ENCODE measurements around the gene MGLL.

The MGLL gene

DNA sequence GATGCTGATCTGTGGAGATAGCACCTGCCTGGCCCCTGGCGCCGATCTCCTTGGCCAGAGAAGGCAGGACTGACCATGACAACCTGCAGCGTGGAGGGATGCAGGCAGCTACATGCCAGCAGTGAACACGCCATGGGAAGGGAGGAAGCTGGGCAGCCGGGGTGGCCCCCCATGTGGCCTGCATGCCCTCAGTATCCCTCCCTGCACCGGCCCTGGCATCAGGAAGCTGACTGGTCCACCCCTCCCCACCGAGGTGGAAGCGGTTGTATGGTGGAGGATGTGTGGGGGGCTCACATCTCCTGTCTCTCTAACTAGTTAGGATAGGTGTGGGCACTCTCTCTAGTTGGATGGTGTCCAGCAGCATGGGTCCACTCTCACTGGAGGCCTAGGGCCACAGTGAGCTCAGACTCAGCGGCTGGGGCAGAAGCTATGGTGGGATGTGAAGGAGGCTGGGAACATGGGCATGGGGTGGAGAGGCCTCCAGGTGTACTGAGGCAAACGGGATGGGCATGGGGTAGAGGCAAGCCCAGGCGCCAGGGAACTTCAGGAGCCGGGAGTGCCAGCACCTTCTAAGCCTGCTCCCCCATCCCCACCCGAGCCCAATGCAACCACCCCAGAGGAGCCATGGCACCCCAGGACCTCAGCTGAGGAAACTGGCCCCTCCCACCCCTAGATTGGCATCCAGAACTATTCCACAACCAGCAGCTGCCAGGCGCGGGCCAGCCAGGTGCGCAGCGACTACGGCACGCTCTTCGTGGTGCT, 151.4 kb downstream of the MGLL start:
- in situ Hi-C loops (cut with HindIII; ENCODE audit: low sequenced_read_pairs): loop anchor here (25.0 kb wide), 1 partner anchor 291 kb away; no protein-coding TSS in a partner anchor

DNA sequence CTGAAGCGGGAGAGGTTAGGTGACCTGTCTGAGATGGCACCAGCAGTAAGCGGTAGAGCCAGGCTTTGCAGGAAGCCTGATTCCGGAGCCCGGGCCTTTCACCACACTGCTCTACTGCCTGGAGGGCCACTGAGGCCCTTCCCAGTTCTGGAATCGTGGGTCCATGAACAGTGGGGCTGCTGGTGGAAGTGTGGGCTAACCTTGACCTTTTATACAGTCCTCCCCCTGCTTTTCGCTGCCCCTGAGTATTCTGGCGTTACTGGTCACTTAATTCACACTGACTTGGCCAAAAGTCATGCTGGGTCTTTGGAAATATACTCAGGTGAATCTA, 152.1 kb downstream of the MGLL start:
- in situ Hi-C loops (cut with HindIII; ENCODE audit: low sequenced_read_pairs): loop anchor here (25.0 kb wide), 1 partner anchor 292 kb away; no protein-coding TSS in a partner anchor

GRCh38 chr3:127669541-127670228, 152.6 kb downstream of the MGLL start:
- in situ Hi-C loops (cut with HindIII; ENCODE audit: low sequenced_read_pairs): loop anchor here (25.0 kb wide), 1 partner anchor 293 kb away; no protein-coding TSS in a partner anchor

DNA sequence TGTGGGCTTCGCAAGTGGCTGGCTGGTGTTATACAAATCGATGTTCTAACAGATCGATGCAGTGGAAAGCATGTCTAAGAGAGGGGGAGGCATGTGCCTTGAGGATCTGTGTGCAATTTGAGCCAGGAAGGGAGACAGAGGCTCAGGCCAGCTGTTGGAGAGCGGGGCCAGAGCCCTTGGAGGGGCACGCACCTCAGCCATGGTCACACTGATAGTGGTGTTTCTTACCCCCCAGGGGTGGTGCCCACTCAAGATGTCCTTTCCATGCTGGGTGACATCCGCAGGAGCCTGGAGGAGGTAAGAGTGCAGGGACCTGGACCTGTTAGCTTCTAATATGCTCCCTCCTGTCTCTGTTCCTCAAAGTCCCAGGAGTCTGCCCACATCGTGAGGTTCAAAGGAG, 153.4 kb downstream of the MGLL start:
- in situ Hi-C loops (cut with HindIII; ENCODE audit: low sequenced_read_pairs): loop anchor here (25.0 kb wide), 1 partner anchor 293 kb away; no protein-coding TSS in a partner anchor

GRCh38 chr3:127667119-127667681, 155.1 kb downstream of the MGLL start:
- in situ Hi-C loops (cut with HindIII; ENCODE audit: low sequenced_read_pairs): loop anchor here (25.0 kb wide), 1 partner anchor 295 kb away; no protein-coding TSS in a partner anchor

GRCh38 chr3:127666676-127667075, 155.6 kb downstream of the MGLL start:
- in situ Hi-C loops (cut with HindIII; ENCODE audit: low sequenced_read_pairs): loop anchor here (25.0 kb wide), 1 partner anchor 296 kb away; no protein-coding TSS in a partner anchor

DNA sequence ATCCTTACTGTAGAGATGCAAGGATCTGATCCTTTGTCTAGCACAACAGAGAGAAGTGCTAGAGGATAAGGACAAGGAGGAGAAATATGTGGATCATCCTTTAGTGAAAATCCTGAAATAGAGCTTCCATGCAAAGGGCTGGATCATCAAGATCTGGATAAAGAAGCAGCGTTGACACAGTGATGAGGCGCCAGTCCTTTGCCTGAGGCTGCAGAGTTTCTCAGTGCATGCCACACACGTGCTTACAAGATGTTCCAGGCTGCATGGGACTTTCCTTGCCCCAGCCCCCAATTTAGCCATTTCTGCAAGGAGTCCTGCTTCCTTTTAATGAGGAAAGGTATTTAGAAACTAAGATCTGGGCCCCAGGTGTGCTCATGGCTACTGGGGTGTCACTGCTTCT, 156.7 kb downstream of the MGLL start:
- in situ Hi-C loops (cut with HindIII; ENCODE audit: low sequenced_read_pairs): loop anchor here (25.0 kb wide), 1 partner anchor 297 kb away; no protein-coding TSS in a partner anchor

DNA sequence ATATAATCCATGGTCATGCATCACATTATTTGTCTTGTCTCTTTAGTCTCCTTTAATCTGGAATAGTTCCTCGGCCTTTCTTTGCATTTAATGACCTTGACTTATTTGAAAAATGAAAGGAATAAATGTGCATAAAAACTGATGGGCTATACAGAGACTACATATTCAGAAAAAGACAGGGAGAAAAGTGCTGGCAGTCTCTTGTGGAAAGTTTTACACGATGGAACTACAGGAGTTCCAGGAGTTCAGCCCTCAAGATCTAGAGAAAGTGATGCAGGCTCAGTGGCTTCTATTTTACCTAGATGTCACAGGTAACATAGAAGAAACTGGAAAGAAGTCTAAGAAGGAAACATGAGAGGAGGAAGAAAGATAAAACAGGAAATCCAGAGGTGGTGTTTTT, 157.2 kb downstream of the MGLL start:
- in situ Hi-C loops (cut with HindIII; ENCODE audit: low sequenced_read_pairs): loop anchor here (25.0 kb wide), 1 partner anchor 297 kb away; no protein-coding TSS in a partner anchor

DNA sequence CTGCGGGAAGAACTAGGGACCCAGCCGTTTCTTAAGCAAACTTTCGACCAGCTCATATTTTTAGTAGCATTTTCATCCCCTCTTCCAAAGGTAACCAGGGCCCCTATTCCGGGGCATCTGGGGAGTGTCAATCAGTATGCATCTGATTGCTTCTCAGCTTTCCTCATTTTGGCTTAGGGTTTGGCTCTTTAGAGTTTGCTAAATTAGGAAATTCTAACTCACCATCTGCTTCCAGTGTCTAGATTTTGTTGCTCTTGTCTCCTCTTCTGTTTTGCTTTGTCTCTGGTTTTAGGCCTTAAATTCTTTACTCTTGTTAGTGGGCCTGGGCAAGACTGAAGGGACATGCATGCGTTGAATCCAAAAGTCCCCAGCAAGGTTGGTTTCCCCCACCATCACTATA, 159.2 kb downstream of the MGLL start:
- in situ Hi-C loops (cut with HindIII; ENCODE audit: low sequenced_read_pairs): loop anchor here (25.0 kb wide), 1 partner anchor 299 kb away; no protein-coding TSS in a partner anchor

DNA sequence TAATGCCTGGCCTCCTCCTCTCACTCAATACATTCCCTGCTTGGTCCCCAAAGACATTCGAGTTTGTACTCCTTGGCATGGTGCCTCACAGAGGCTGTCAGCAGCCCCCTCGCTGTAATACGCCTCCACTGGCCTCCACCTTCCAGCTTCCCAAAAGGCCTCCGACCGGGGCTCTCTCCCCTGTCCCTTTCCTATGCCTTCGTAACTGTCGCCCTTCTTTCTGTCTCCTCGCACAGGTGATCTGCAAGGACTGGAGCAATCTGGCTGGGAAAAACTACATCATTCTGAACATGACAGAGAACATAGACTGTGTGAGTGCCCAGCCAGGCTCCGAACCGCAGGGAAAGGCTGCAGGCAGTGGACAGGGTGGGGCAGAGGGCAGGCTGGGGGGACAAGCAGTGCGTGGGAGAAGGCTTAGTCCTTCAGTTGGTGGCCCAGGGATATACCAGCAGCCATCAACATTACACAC, 160.3 kb downstream of the MGLL start:
- in situ Hi-C loops (cut with HindIII; ENCODE audit: low sequenced_read_pairs): loop anchor here (25.0 kb wide), 1 partner anchor 300 kb away; no protein-coding TSS in a partner anchor

DNA sequence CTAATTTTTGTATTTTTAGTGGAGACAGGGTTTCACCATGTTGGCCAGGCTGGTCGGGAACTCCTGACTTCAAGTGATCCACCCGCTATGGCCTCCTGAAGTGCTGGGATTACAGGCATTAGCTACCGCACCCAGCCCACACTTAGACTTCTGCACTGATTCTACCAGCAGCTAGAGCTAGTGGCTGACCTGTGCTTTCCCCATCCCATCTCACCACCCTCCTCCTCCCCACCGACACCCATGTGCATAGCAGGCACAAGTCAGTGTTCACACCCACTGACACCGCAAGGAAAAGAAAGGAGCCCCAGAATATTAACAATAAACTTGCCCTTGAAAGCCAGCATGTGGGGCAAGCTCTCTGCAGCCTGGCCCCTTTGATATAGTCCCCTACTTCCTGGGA, 160.7 kb downstream of the MGLL start:
- in situ Hi-C loops (cut with HindIII; ENCODE audit: low sequenced_read_pairs): loop anchor here (25.0 kb wide), 1 partner anchor 301 kb away; no protein-coding TSS in a partner anchor

GRCh38 chr3:127660621-127661251, 161.6 kb downstream of the MGLL start:
- in situ Hi-C loops (cut with HindIII; ENCODE audit: low sequenced_read_pairs): loop anchor here (25.0 kb wide), 1 partner anchor 302 kb away; no protein-coding TSS in a partner anchor

- in situ Hi-C loops (cut with HindIII; ENCODE audit: low sequenced_read_pairs): loop anchor here (25.0 kb wide), 1 partner anchor 304 kb away; no protein-coding TSS in a partner anchor
Observed at GRCh38 chr3:127658234-127658633, 164.1 kb downstream of the MGLL start.

- in situ Hi-C loops (cut with HindIII; ENCODE audit: low sequenced_read_pairs): loop anchor here (25.0 kb wide), 1 partner anchor 305 kb away; no protein-coding TSS in a partner anchor
Observed at GRCh38 chr3:127656906-127657305, 165.4 kb downstream of the MGLL start.

DNA sequence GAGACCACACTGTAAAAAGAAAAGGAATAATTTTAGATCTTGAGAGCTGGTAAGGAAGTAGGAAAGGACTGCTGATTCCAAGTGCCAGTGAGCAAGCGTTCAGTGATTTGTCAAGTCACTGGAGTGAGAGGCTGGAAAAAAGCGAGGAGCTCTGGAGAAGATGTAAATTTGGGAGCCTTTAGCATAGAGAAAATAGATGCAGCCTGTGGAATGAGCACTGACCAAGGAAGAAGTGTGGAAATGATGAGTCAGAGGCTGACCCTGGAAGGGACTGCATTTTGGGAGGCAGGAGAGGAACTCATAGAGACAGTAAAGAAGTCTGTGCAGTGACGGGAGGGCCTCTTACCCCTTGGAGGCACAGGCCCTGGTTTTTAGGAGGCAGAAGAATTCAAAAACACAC, 166.7 kb downstream of the MGLL start:
- in situ Hi-C loops (cut with HindIII; ENCODE audit: low sequenced_read_pairs): loop anchor here (25.0 kb wide), 1 partner anchor 307 kb away; no protein-coding TSS in a partner anchor

GRCh38 chr3:127654993-127655392, 167.3 kb downstream of the MGLL start:
- in situ Hi-C loops (cut with HindIII; ENCODE audit: low sequenced_read_pairs): loop anchor here (25.0 kb wide), 1 partner anchor 307 kb away; no protein-coding TSS in a partner anchor

DNA sequence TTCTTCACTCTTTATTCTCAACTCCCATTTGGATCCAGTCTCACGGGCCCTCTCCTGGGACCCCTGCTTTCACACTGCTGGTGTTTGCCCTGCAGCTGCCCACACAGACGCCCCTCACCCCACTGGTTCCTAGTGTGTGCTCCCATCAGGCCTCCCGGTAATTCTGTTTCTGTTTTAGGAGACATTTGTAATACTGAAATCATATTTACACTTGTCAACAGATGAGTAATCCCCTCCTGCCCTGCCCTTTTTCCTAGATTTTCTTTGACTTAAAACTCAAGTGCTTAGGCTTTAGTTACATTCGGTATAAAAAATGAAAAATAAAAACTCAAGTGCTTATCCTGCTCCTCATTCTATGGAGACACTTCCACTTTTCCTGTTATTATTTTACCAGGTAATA, 167.9 kb downstream of the MGLL start:
- in situ Hi-C loops (cut with HindIII; ENCODE audit: low sequenced_read_pairs): loop anchor here (25.0 kb wide), 1 partner anchor 308 kb away; no protein-coding TSS in a partner anchor

- in situ Hi-C loops (cut with HindIII; ENCODE audit: low sequenced_read_pairs): loop anchor here (25.0 kb wide), 1 partner anchor 310 kb away; no protein-coding TSS in a partner anchor
Observed at GRCh38 chr3:127652246-127652995, 169.9 kb downstream of the MGLL start.

DNA sequence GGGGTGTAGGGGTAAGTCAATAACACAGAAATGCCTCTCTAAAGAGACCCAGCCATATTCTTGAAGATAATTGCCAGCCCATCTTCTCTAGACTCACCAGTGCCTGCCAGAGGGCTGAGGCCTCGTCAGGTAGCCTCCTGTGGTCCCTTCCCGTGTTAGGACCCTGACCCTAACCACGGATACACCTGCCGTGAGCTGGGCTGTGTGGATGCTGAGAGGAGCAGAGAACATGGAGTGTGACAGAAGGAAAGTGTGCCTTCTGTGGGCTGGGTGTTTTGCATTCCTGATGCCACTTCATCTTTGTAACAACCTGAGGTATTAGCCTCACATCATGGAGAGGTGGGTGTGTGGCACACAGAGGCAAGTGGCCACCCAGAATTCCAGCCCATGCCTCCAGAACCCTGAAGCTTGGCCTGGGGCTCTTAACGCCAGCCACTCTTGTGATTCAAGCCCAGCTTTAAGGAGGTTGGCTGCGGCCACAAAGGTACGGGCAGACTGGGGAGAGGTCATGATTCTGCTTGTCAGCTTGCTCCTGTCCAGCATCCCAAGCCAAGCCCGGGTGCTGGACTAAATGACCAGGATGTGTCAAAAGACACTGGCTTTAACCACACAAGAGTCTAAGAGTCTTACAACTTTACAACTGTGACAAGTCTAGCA, 170.7 kb downstream of the MGLL start:
- in situ Hi-C loops (cut with HindIII; ENCODE audit: low sequenced_read_pairs): loop anchor here (25.0 kb wide), 1 partner anchor 311 kb away; no protein-coding TSS in a partner anchor

Measured in DLD1 (cell line).